HEK293T (cell line): ENCODE measurements around the gene CAMK1D.

Experiments used
- BHLHE40 ChIP-seq: fragments of 450-650 bp; IDR thresholded peaks from 2 replicates; pipeline ENCODE4 v1.6.1; 2016; ENCODE audit warnings: mild to moderate bottlenecking, moderate library complexity, borderline replicate concordance
- ELF4 ChIP-seq: fragments of 450-650 bp; IDR thresholded peaks from 2 replicates; pipeline ENCODE4 v1.6.1; 2017; ENCODE audit warnings: antibody characterized with exemption
- FOXA1 ChIP-seq: fragments of 450-650 bp; IDR thresholded peaks from 2 replicates; pipeline ENCODE4 v1.6.1; 2016; ENCODE audit warnings: mild to moderate bottlenecking
- FOXK2 ChIP-seq: fragments of 450-650 bp; IDR thresholded peaks from 2 replicates; pipeline ENCODE4 v1.6.1; 2016; ENCODE audit warnings: mild to moderate bottlenecking
- HDGF ChIP-seq: fragments of 450-650 bp; IDR thresholded peaks from 2 replicates; pipeline ENCODE4 v1.6.1; 2017; ENCODE audit warnings: antibody characterized with exemption, borderline replicate concordance
- L3MBTL2 ChIP-seq: fragments of 450-650 bp; conservative IDR thresholded peaks from 2 replicates; pipeline ENCODE4 v1.6.1; 2016; ENCODE audit warnings: mild to moderate bottlenecking
- LEF1 ChIP-seq: fragments of 450-650 bp; IDR thresholded peaks from 2 replicates; pipeline ENCODE4 v1.6.1; 2017; ENCODE audit warnings: mild to moderate bottlenecking, borderline replicate concordance
- NFRKB ChIP-seq: fragments of 450-650 bp; IDR thresholded peaks from 2 replicates; pipeline ENCODE4 v1.6.1; 2016; ENCODE audit warnings: mild to moderate bottlenecking, moderate library complexity
- SP1 ChIP-seq: fragments of 450-650 bp; IDR thresholded peaks from 2 replicates; pipeline ENCODE4 v1.6.1; 2017
- SUZ12 ChIP-seq: fragments of 450-650 bp; IDR thresholded peaks from 2 replicates; pipeline ENCODE4 v1.6.1; 2016; ENCODE audit warnings: mild to moderate bottlenecking
- TARDBP ChIP-seq: fragments of 450-650 bp; IDR thresholded peaks from 2 replicates; pipeline ENCODE4 v1.6.1; 2016

DNA sequence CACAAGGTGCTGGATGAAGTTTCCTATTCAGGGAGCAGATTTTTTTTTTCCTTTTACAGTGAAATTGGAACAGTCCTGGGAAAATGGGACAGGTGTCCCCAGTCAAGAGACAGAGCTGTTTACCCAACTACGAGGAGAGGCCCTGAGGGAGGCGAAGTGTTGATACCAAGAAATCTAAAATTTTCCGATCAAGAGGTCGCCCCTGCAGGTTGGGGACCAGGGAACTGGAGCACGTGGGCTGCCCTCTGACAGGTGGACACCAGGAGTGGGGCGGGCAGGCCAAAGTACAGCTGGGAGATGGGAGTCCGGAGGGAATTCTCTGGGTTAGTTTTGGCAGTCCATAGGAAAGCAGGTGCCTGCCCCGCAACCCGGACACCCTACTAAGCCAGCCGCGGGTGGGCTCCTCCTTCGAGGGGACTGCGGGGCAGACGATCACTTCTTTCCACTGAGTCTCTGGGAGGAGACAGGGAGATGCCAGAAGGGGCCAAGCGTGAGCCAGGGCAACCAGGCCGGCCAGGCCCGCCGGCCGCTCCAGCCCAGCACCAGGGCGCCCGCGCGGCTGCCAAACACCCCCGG is 965 bp upstream of the CAMK1D start:
- TF ChIP-seq SP1 (no peak), LEF1 (no peak), ELF4 (no peak), BHLHE40 (no peak), NFRKB (no peak), TARDBP (no peak), L3MBTL2 (no peak), SUZ12 (no peak), HDGF (no peak), FOXK2 (no peak), FOXA1 (no peak)
